Osteoblast (primary cell): Measurements from ENCODE around the gene MIAT. TPM values are rescaled to one million over a fixed set of nuclear protein-coding genes. Genes with fewer than 3 reads are reported as not detected.

ENCODE experiments used
- DNase-seq: peaks from one replicate; pipeline ENCODE4 v3.0.0; 2011; ENCODE audit warnings: low spot score, mixed read lengths; ENCODE audit not compliant: insufficient read length; ENCODE audit errors: missing footprints
- H2AFZ ChIP-seq: 2 replicates; pipeline ENCODE4 v1.6.0; 2011; ENCODE audit warnings: mild to moderate bottlenecking, low read length
- H3K27ac ChIP-seq: 2 replicates; pipeline ENCODE4 v1.5.1; 2011; ENCODE audit warnings: mild to moderate bottlenecking, low read depth, low read length, moderate library complexity
- H3K27me3 ChIP-seq: 2 replicates; pipeline ENCODE4 v1.6.0; 2012; ENCODE audit warnings: mild to moderate bottlenecking, control low read depth, inconsistent platforms, low read length, moderate library complexity; ENCODE audit not compliant: insufficient read depth
- H3K36me3 ChIP-seq: 2 replicates; pipeline ENCODE4 v1.5.1; 2011; ENCODE audit warnings: mild to moderate bottlenecking, low read length, control low read depth, moderate library complexity; ENCODE audit not compliant: insufficient read depth
- H3K4me1 ChIP-seq: 2 replicates; pipeline ENCODE4 v1.5.1; 2011; ENCODE audit warnings: mild to moderate bottlenecking, low read length, control low read depth, moderate library complexity; ENCODE audit not compliant: insufficient read depth
- H3K4me2 ChIP-seq: 2 replicates; pipeline ENCODE4 v1.6.0; 2011; ENCODE audit warnings: mild to moderate bottlenecking, low read length; ENCODE audit not compliant: insufficient read depth
- H3K4me3 ChIP-seq: fragments of 200-600 bp; sonication (generic); 3 replicates; pipeline ENCODE4 v1.5.1; 2012; ENCODE audit warnings: mild to moderate bottlenecking, low read length, inconsistent platforms; ENCODE audit not compliant: insufficient read depth
- H3K79me2 ChIP-seq: 2 replicates; pipeline ENCODE4 v1.6.0; 2012; ENCODE audit warnings: mild to moderate bottlenecking, low read length, control low read depth, inconsistent platforms; ENCODE audit not compliant: insufficient read depth
- H3K9me3 ChIP-seq: 2 replicates; pipeline ENCODE4 v1.5.1; 2011; ENCODE audit warnings: low read depth, low read length, control low read depth
- H4K20me1 ChIP-seq: 2 replicates; pipeline ENCODE4 v1.6.0; 2012; ENCODE audit warnings: mild to moderate bottlenecking, low read length, control low read depth; ENCODE audit not compliant: insufficient read depth
- CTCF ChIP-seq: IDR thresholded peaks from 2 replicates; pipeline ENCODE4 v1.5.1; 2011; ENCODE audit warnings: mild to moderate bottlenecking, low read depth, low read length, moderate library complexity; ENCODE audit errors: extremely low read depth
- total RNA-seq: library from RNA; depleted of rRNA; stranded (reverse); fragments of >200 nt; gene quantifications from 2 replicates; pipeline ENCODE4 v1.2.3, GENCODE V29; 2012

MIAT gene
- total RNA-seq, 1 donor = 1.8 TPM

DNA sequence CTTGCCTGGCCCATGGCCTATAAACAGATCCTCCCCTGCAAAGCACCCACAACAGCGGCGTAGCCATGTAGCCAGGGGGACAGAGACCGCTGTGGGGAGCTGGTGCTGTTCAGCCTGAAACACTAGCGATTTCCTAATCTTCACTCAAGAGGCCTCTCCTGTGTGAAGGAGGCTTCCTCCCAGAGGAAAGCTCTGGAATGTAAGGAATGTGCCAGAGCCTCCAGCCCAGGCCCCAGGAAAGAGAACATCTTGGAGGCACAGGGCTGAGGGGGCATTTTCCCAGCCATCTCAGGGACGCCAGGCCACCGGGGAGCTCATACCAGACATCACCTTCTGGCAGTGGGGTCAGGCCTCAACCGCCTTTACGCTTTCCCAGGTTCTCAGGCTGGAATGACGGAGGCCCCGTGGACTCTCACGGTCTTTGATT lies 24.0 kb downstream of the MIAT start:
- TF ChIP-seq CTCF = no peak
- peaks cover 3% of the 10 kb centered on the region for H4K20me1 ChIP-seq
- no peak overlapping the region for H3K4me3 ChIP-seq
- peaks cover 4% of the 10 kb centered on the region for H3K9me3 ChIP-seq
- DNase-seq = peak; percentile 72
- H3K4me2 ChIP-seq = no peak overlapping the region
- no peaks in the 10 kb centered on the region for H3K36me3 ChIP-seq
- H3K4me1 ChIP-seq = peaks cover 11% of the 10 kb centered on the region
- peaks cover 5% of the 10 kb centered on the region for H3K79me2 ChIP-seq
- H2AFZ ChIP-seq = peak overlapping the region; percentile 50
- H3K27me3 ChIP-seq = no peaks in the 10 kb centered on the region
- H3K27ac ChIP-seq = peak overlapping the region; percentile 53

DNA sequence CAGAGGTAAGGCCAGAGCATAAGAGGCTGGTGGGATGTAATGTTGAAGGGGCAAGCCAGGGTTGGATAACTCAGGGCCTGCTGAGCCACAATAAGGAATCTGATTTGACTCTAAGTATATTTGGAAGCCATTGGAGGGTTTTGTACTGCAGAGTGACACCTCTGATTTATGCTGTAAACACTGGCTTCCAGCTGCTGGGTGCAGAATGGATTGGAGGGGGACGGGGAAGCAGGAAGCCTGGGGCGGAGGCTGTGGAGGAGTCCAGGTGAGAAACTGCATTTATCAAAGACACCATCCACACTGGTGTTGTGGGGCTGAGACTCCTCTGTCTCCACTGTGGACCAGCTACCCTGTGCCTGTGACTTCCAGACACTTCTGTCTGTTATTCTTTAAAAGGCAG lies 26.8 kb downstream of the MIAT start:
- Histone ChIP-seq H3K4me2 (no peak overlapping the region), H2AFZ (no peak overlapping the region), H3K79me2 (peaks cover 5% of the 10 kb centered on the region), H3K4me3 (no peak overlapping the region), H3K36me3 (no peaks in the 10 kb centered on the region), H4K20me1 (no peaks in the 10 kb centered on the region), H3K9me3 (peaks cover 4% of the 10 kb centered on the region), H3K27ac (no peak overlapping the region), H3K4me1 (peaks cover 11% of the 10 kb centered on the region), H3K27me3 (no peaks in the 10 kb centered on the region)
- TF ChIP-seq CTCF = no peak
- DNase-seq = no peak

- H3K27ac ChIP-seq = no peak overlapping the region
- H2AFZ ChIP-seq = no peak overlapping the region
- peaks cover 4% of the 10 kb centered on the region for H3K9me3 ChIP-seq
- H3K4me3 ChIP-seq = no peak overlapping the region
- H4K20me1 ChIP-seq = no peaks in the 10 kb centered on the region
- no peaks in the 10 kb centered on the region for H3K79me2 ChIP-seq
- no peak for TF ChIP-seq CTCF
- no peak overlapping the region for H3K4me2 ChIP-seq
- no peaks in the 10 kb centered on the region for H3K36me3 ChIP-seq
- peaks cover 11% of the 10 kb centered on the region for H3K4me1 ChIP-seq
- H3K27me3 ChIP-seq = no peaks in the 10 kb centered on the region
- DNase-seq = no peak
Observed at GRCh38 chr22:26685601-26686000, 28.2 kb downstream of the MIAT start.

- Histone ChIP-seq H3K9me3 (no peaks in the 10 kb centered on the region), H3K4me2 (no peak overlapping the region), H2AFZ (no peak overlapping the region), H3K27me3 (no peaks in the 10 kb centered on the region), H3K36me3 (no peaks in the 10 kb centered on the region), H3K79me2 (no peaks in the 10 kb centered on the region), H3K4me3 (no peak overlapping the region), H3K4me1 (no peaks in the 10 kb centered on the region), H4K20me1 (peaks cover 2% of the 10 kb centered on the region), H3K27ac (no peak overlapping the region)
- TF ChIP-seq CTCF = no peak
- DNase-seq = no peak
Observed at GRCh38 chr22:26687439-26687838, 30.1 kb downstream of the MIAT start.
